Dedifferentiated amniotic fluid mesenchymal stem cell (primary cell): ENCODE results near the gene LRP1B.

Experiments
- DNase-seq: peaks from one replicate; pipeline ENCODE4 v3.0.0-alpha.2; 2016; ENCODE audit errors: extremely low spot score

Gene LRP1B

GRCh38 chr2:140262908-140263307 lies 1867.9 kb downstream of the LRP1B start:
- no peak for DNase-seq

GRCh38 chr2:140257692-140258300 lies 1873.0 kb downstream of the LRP1B start:
- DNase-seq = no peak

- no peak for DNase-seq
Observed at GRCh38 chr2:140256080-140256479, 1874.7 kb downstream of the LRP1B start.

GRCh38 chr2:140249821-140250220 lies 1881.0 kb downstream of the LRP1B start:
- no peak for DNase-seq

GRCh38 chr2:140248623-140249022 lies 1882.2 kb downstream of the LRP1B start:
- DNase-seq = no peak

GRCh38 chr2:140247451-140248195 lies 1883.2 kb downstream of the LRP1B start:
- DNase-seq = no peak

GRCh38 chr2:140246957-140247356 lies 1883.9 kb downstream of the LRP1B start:
- no peak for DNase-seq

GRCh38 chr2:140246058-140246457 lies 1884.8 kb downstream of the LRP1B start:
- DNase-seq = no peak

- no peak for DNase-seq
Observed at GRCh38 chr2:140242889-140243288, 1887.9 kb downstream of the LRP1B start.

GRCh38 chr2:140234116-140234515 lies 1896.7 kb downstream of the LRP1B start:
- no peak for DNase-seq

- no peak for DNase-seq
Observed at GRCh38 chr2:140210963-140211362, 1919.9 kb downstream of the LRP1B start.

- DNase-seq = no peak
Observed at GRCh38 chr2:140205093-140205492, 1925.7 kb downstream of the LRP1B start.

- no peak for DNase-seq
Observed at GRCh38 chr2:140203347-140203746, 1927.5 kb downstream of the LRP1B start.

GRCh38 chr2:140201572-140201971 lies 1929.2 kb downstream of the LRP1B start:
- DNase-seq = no peak

GRCh38 chr2:140200764-140201163 lies 1930.1 kb downstream of the LRP1B start:
- DNase-seq = no peak

- no peak for DNase-seq
Observed at GRCh38 chr2:140200307-140200706, 1930.5 kb downstream of the LRP1B start.

- DNase-seq = no peak
Observed at GRCh38 chr2:140199312-140199711, 1931.5 kb downstream of the LRP1B start.

GRCh38 chr2:140187086-140187485 lies 1943.7 kb downstream of the LRP1B start:
- no peak for DNase-seq

GRCh38 chr2:140186313-140186712 lies 1944.5 kb downstream of the LRP1B start:
- no peak for DNase-seq

- no peak for DNase-seq
Observed at GRCh38 chr2:140185076-140185475, 1945.7 kb downstream of the LRP1B start.

GRCh38 chr2:140183056-140183765 lies 1947.6 kb downstream of the LRP1B start:
- no peak for DNase-seq
